Peyer's patch (tissue), 4 donors: ENCODE results near the gene LAMP5. TPM values are rescaled to one million over a fixed set of nuclear protein-coding genes. Genes with fewer than 3 reads are reported as not detected.

Source experiments
- DNase-seq, 3 donors: peaks; one replicate each; pipeline ENCODE4 v3.0.0-alpha.2; 2017 to 2019
- H3K27ac ChIP-seq, 4 donors: fragments of 200-600 bp; sonication (generic); one replicate each; pipeline ENCODE4 v1.5.1; 2016 to 2019
- H3K27me3 ChIP-seq, 2 donors: fragments of 200-600 bp; sonication (generic); one replicate each; pipeline ENCODE4 v1.5.1; 2019
- H3K36me3 ChIP-seq, 3 donors: fragments of 200-600 bp; sonication (generic); one replicate each; pipeline ENCODE4 v1.5.1; 2016 to 2019
- H3K4me1 ChIP-seq, 4 donors: fragments of 200-600 bp; sonication (generic); one replicate each; pipeline ENCODE4 v1.5.1; 2016 to 2019
- H3K4me3 ChIP-seq, 4 donors: fragments of 200-600 bp; sonication (generic); 1 replicate in 3 of 4; 2 replicates in 1 of 4; pipeline ENCODE4 v1.5.1; 2016 to 2019; ENCODE audit warnings: mild to moderate bottlenecking in 1 of 4
- H3K9me3 ChIP-seq, 4 donors: fragments of 200-600 bp; sonication (generic); one replicate each; pipeline ENCODE4 v1.5.1; 2016 to 2019; ENCODE audit warnings: mild to moderate bottlenecking in 1 of 4
- POLR2A ChIP-seq, 2 donors: fragments of 450-650 bp; IDR thresholded peaks; one replicate each; pipeline ENCODE4 v1.5.1; 2017; ENCODE audit warnings: antibody characterized with exemption in 2 of 2, mild to moderate bottlenecking in 2 of 2, moderate library complexity in 2 of 2
- total RNA-seq, 4 donors: library from RNA; depleted of rRNA; stranded (reverse); fragments of >200 nt; gene quantifications; one replicate each; pipeline ENCODE4 v1.1.0, GENCODE V29; 2016
- TF ChIP-seq, protein P1 (sequence below), 6 experiments: fragments of 450-650 bp in 4 of 6; fragments of 200-600 bp in 2 of 6; sonication (generic) in 1 of 6; IDR thresholded peaks; one replicate each; pipeline ENCODE4 v1.5.1; 2017 to 2019; ENCODE audit warnings: antibody characterized with exemption in 6 of 6, mild to moderate bottlenecking in 3 of 6, moderate library complexity in 1 of 6

The LAMP5 gene
- total RNA-seq, 4 donors from 2014 or later = not detected

DNA sequence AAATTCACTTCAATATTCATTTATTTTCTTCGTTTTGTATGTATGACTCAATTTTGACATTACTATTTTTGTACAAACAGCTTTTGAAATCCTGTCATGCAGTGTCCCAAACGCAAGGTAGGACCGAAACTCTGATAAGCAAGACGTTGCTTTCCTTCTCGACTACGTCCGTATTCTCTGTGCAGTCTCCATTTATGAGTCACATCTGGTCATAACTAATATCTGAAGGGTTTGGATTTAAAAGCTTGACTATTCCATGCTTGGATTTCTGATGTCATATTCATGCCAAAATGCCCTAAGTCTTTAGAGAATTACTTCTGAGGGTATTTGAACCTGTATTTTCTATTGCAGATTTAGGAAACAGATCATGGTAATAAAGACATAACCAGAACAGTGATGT, 37.8 kb upstream of the LAMP5 start:
- TF ChIP-seq, protein P1, sequence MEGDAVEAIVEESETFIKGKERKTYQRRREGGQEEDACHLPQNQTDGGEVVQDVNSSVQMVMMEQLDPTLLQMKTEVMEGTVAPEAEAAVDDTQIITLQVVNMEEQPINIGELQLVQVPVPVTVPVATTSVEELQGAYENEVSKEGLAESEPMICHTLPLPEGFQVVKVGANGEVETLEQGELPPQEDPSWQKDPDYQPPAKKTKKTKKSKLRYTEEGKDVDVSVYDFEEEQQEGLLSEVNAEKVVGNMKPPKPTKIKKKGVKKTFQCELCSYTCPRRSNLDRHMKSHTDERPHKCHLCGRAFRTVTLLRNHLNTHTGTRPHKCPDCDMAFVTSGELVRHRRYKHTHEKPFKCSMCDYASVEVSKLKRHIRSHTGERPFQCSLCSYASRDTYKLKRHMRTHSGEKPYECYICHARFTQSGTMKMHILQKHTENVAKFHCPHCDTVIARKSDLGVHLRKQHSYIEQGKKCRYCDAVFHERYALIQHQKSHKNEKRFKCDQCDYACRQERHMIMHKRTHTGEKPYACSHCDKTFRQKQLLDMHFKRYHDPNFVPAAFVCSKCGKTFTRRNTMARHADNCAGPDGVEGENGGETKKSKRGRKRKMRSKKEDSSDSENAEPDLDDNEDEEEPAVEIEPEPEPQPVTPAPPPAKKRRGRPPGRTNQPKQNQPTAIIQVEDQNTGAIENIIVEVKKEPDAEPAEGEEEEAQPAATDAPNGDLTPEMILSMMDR (IDR thresholded peaks at IDR 0.05) = no peak
- TF ChIP-seq POLR2A (IDR thresholded peaks at IDR 0.05) = no peak
- H3K27me3 ChIP-seq = no peaks in the 10 kb centered on the region
- H3K27ac ChIP-seq = no peak overlapping the region
- no peak for DNase-seq
- no peak overlapping the region for H3K4me3 ChIP-seq
- H3K36me3 ChIP-seq = no peaks in the 10 kb centered on the region
- no peaks in the 10 kb centered on the region for H3K4me1 ChIP-seq
- H3K9me3 ChIP-seq = no peaks in the 10 kb centered on the region

- Histone ChIP-seq H3K4me1 (no peaks in the 10 kb centered on the region), H3K9me3 (no peaks in the 10 kb centered on the region), H3K4me3 (no peak overlapping the region), H3K36me3 (no peaks in the 10 kb centered on the region), H3K27ac (no peak overlapping the region), H3K27me3 (no peaks in the 10 kb centered on the region)
- no peak for TF ChIP-seq POLR2A (IDR thresholded peaks at IDR 0.05)
- TF ChIP-seq, protein P1 (IDR thresholded peaks at IDR 0.05) = no peak
- DNase-seq = no peak
These were observed 35.6 kb upstream of the LAMP5 start for GRCh38 chr20:9478771-9479170.

DNA sequence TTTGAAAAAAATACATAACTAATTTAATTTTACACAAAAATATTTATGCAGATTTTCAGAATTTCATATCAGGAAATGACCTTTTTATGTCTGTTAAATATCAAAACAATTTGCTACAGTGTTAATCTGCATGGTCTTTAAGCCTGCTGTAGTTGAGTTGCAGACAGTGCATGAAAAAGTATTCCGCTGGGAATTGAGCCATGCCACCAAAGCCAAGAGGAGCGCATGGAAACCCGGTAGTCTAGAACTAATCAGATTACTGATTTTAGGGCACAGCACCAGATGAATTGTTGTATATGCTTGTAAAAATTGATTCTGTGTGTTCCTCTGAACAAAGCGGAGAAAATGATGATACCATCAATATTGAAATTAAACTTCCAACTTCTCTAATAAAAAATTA, 34.3 kb upstream of the LAMP5 start:
- Histone ChIP-seq H3K9me3 (no peaks in the 10 kb centered on the region), H3K4me1 (no peaks in the 10 kb centered on the region), H3K27ac (no peak overlapping the region), H3K36me3 (no peaks in the 10 kb centered on the region), H3K4me3 (no peak overlapping the region), H3K27me3 (no peaks in the 10 kb centered on the region)
- TF ChIP-seq POLR2A (IDR thresholded peaks at IDR 0.05) = no peak
- TF ChIP-seq, protein P1 (IDR thresholded peaks at IDR 0.05) = no peak
- DNase-seq = no peak

DNA sequence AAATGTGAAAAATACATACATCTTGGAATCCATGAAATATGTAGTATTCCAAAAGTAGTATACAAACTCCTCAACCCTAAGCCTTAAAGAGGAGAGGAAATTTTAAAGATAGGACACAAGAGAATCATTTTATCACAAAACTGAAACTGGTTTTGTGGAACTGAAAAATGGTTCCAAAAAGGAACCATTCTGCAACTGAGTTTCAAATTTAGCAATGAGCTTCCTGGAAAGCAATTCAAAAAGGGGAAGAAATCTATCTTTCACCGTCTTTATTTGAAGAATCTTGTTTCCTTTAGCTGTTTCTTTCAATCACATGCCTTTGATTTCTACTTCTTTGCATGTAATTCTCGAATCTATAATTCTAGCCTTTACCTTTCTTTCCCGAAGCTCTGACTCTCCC, 32.2 kb upstream of the LAMP5 start:
- Histone ChIP-seq H3K27ac (no peak overlapping the region), H3K4me3 (no peak overlapping the region), H3K4me1 (no peaks in the 10 kb centered on the region), H3K9me3 (no peaks in the 10 kb centered on the region), H3K27me3 (no peaks in the 10 kb centered on the region), H3K36me3 (no peaks in the 10 kb centered on the region)
- TF ChIP-seq POLR2A (IDR thresholded peaks at IDR 0.05) = no peak
- TF ChIP-seq, protein P1 (IDR thresholded peaks at IDR 0.05) = no peak
- no peak for DNase-seq

DNA sequence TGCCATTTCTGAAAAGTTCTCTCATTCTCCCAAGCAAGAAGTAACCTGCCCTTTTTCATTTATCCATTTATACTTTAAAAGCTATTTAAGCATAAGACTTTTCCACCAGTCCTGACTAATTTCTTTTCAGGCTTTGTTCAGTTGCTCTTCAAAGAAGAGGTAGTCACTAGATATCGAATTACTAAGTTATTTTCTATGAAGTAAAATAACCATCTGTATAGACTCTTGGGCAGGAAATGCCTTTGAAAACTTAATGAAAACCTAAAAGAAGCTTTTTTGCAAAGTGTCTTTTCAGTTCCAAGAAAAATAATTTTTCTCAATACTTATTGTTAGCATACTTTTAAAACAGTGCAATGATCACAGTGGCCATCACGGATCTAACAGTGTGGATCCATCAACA, 31.3 kb upstream of the LAMP5 start:
- TF ChIP-seq, protein P1 (IDR thresholded peaks at IDR 0.05) = no peak
- TF ChIP-seq POLR2A (IDR thresholded peaks at IDR 0.05) = no peak
- H3K27ac ChIP-seq = no peak overlapping the region
- no peaks in the 10 kb centered on the region for H3K9me3 ChIP-seq
- no peak for DNase-seq
- H3K4me3 ChIP-seq = no peak overlapping the region
- no peaks in the 10 kb centered on the region for H3K4me1 ChIP-seq
- no peaks in the 10 kb centered on the region for H3K36me3 ChIP-seq
- H3K27me3 ChIP-seq = no peaks in the 10 kb centered on the region
